ENCODE data around the gene RASL11A. TPM values are rescaled to one million over a fixed set of nuclear protein-coding genes. Genes with fewer than 3 reads are reported as not detected.
"Not testable (repeated sequence)": the region's sequence is repeated elsewhere in the genome, so short reads cannot be mapped to it uniquely, and the experiment has no call there.

RASL11A gene
- polyA plus RNA-seq, 1 experiment = 67.0 TPM

DNA sequence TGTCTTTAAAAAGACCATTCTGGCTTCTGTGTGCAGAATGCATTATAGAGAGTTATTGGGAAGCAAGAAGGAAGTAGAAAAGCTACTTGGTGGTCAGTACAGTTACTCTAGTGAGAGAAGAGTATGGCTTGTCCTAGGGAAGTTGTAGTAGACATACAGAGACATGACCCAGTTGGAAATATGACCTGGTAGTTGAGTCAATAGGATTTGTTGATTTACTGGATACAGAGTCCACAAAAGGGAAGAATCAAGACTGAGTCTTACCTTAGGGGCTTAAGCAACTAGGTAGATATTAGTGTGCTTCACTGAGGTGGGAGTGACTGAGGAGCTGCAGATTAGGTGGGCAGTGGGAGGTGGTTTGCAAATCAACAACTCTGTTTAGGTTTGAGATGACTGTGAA lies 48.8 kb downstream of the RASL11A start:
- ChIA-PET POLR2A (no interaction called here), CTCF (interaction anchor here (1.4 kb wide), 1 partner anchor 21 kb away, joined by 3 read pairs; no protein-coding TSS in a partner anchor)
- DNase-seq (ENCODE audit: low read depth) = no peak
- Histone ChIP-seq H3K36me3 (ENCODE audit: control insufficient read depth, insufficient read depth, low read length) (no peaks in the 10 kb centered on the region), H3K4me3 (ENCODE audit: low read depth, low read length) (no peak overlapping the region), H3K27me3 (ENCODE audit: control insufficient read depth, insufficient read depth, low read length) (peaks cover 4% of the 10 kb centered on the region; the same call in 1 of the 2 replicates)
- no peak for TF ChIP-seq CTCF (IDR thresholded peaks at IDR 0.05; ENCODE audit: insufficient read depth, low read depth, low read length)

DNA sequence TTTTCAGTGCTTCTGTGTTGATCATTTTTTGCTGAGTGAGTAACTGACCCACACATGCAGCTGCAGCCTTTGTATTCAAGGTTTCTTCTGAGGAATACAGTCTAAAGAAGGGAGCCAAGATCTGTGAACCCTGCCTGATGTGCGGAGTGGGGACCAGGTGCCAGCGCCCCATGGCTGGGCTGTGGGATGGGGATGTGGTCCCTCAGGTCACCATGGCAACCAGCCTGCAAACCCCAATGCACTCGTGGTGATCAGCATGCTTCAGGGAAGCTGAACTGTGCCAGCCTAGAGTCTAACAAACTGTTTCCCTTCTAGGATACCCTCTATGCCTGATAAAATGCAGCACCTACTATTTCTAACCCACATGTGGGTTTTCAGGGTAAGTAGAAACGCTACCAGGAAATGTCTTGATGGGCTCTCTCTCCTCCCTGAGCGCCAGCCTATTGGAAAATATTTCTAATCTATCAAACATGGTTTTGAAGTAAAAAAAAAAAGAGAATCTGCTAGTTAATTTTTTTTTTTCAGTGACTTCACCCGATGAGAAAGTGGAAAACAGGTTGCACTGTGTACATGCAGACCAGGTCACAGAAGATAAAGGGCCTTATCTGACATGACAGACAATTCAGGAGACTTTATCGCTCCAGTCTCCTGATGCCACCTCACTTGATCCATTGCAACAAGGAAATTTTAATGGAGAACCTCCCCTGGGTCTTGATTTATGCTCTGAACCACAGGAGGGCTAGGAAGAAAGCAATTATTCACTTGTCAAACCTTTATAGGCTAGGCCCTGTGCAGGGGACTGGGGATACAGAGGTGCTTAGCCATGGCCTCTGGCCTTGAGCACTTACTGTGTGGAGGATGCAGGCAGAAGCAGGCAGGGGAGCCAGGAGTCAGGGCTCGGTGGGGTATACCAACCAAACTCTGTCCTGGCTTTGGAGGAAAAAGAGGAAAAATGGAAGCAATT lies 51.1 kb downstream of the RASL11A start:
- POLR2A ChIA-PET = no interaction called here
- Histone ChIP-seq H3K36me3 (ENCODE audit: control insufficient read depth, insufficient read depth, low read length) (no peaks in the 10 kb centered on the region), H3K27me3 (ENCODE audit: control insufficient read depth, insufficient read depth, low read length) (peaks cover 2% of the 10 kb centered on the region; the same call in 1 of the 2 replicates), H3K4me3 (ENCODE audit: low read depth, low read length) (no peak overlapping the region)
- CTCF ChIA-PET = no interaction called here
- no peak for DNase-seq (ENCODE audit: low read depth)
- no peak for TF ChIP-seq CTCF (IDR thresholded peaks at IDR 0.05; ENCODE audit: insufficient read depth, low read depth, low read length)

DNA sequence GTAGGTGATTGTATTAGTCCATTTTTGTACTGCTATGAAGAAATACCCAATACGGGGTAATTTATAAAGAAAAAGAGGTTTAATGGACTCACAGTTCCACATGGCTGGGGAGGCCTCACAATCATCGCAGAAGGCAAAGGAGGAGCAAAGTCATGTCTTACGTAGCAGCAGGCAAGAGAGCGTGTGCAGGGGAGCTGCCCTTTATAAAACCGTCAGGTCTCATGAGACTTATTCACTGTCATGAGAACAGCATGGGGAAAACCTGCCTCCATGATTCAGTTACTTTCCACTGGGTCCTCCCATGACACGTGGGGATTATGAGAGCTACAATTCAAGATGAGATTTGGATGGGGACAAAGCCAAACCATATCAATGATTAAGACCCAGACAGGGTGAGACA lies 51.8 kb downstream of the RASL11A start:
- DNase-seq (ENCODE audit: low read depth); H3K27me3 ChIP-seq (ENCODE audit: control insufficient read depth, insufficient read depth, low read length); POLR2A ChIA-PET; CTCF ChIA-PET; H3K4me3 ChIP-seq (ENCODE audit: low read depth, low read length); H3K36me3 ChIP-seq (ENCODE audit: control insufficient read depth, insufficient read depth, low read length): not testable (repeated sequence)

Small RNA genes lying within 50 kb of the gene (small RNA-seq; reads per million reads assigned to genes)
- not detected for gene SNORA27 (ENCODE audit: insufficient read length, low read depth, low replicate concordance)
- gene SNORD102 (ENCODE audit: insufficient read length, low read depth, low replicate concordance) = not detected

Other genes with a start within 250 kb of the RASL11A start
- 4.4 and 11.3 TPM in 2 replicates for gene USP12, start 99.0 kb upstream of the RASL11A start, polyA plus RNA-seq (2011; rRNA removed)
- gene RPL21, start 19.3 kb upstream of the RASL11A start, polyA plus RNA-seq (2011; rRNA removed) = 771 and 1,498 TPM in 2 replicates
- gene GTF3A, start 153.8 kb downstream of the RASL11A start, polyA plus RNA-seq (2011; rRNA removed) = 42.7 and 60.5 TPM in 2 replicates
- 32.7 and 64.0 TPM in 2 replicates for gene MTIF3, start 179.7 kb downstream of the RASL11A start, polyA plus RNA-seq (2011; rRNA removed)

Measured in BJ (cell line).